Breast epithelium (tissue), 3 donors: ENCODE results near the gene RPL19.

ENCODE experiments used
- CTCF ChIP-seq, 3 donors: fragments of 450-650 bp; IDR thresholded peaks; one replicate each; pipeline ENCODE4 v1.5.1; 2016 to 2017; ENCODE audit warnings: antibody characterized with exemption in 3 of 3, mild to moderate bottlenecking in 3 of 3, moderate library complexity in 3 of 3
- POLR2A ChIP-seq: fragments of 450-650 bp; IDR thresholded peaks from one replicate; pipeline ENCODE4 v1.6.1; 2016; ENCODE audit warnings: antibody characterized with exemption, mild to moderate bottlenecking, moderate library complexity
- POLR2AphosphoS5 ChIP-seq, 3 donors: sonication (generic); formaldehyde crosslinking; IDR thresholded peaks; one replicate each; pipeline ENCODE4 v1.6.1; 2017; ENCODE audit warnings: antibody characterized with exemption in 3 of 3

- TF ChIP-seq CTCF (IDR thresholded peaks at IDR 0.05) (peak; percentile 55 to 73 (median 56)), POLR2A (no peak), POLR2AphosphoS5 (IDR thresholded peaks at IDR 0.05) (no peak)
Observed at GRCh38 chr17:39174920-39175694, 25.0 kb upstream of the RPL19 start.
